Measurements from ENCODE around the gene SH3BP1.

SH3BP1 gene

DNA sequence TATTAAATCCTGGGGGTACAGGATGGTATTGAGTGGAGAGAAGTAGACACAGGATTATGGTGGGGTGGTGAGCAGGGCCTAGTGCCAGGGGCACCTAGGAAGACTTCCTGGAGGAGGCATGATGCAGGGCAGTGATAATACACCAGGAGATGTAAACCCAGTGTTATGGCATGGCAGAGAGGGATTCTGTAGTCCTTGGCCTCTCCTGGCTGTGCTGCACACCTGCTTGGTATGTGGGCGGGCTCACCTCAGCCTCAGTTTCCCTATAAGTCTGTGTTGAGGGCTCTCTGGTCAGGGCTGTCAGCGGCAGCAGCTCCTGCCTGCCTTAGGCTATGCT is 21.2 kb downstream of the SH3BP1 start:
- Histone ChIP-seq H3K9ac (ENCODE audit: low read length) (peak overlapping the region; percentile 85), H3K4me3 (ENCODE audit: insufficient read depth, low read length, poor library complexity, severe bottlenecking) (peak overlapping the region; percentile 89), H4K20me1 (ENCODE audit: low read depth, low read length) (peaks cover 3% of the 10 kb centered on the region; the same call in 1 of the 2 replicates), H3K79me2 (ENCODE audit: insufficient read depth, low read length) (peaks cover 62% of the 10 kb centered on the region), H3K4me2 (ENCODE audit: low read depth, low read length, poor library complexity, severe bottlenecking) (peak overlapping the region; percentile 94), H3K27me3 (ENCODE audit: low read length) (no peaks in the 10 kb centered on the region), H3K9me3 (ENCODE audit: insufficient read depth, low read length) (no peaks in the 10 kb centered on the region), H3K27ac (ENCODE audit: low read depth, low read length) (peak overlapping the region; percentile 74), H3F3A (ENCODE audit: insufficient read depth) (peaks cover 28% of the 10 kb centered on the region), H2AFZ (ENCODE audit: low read depth, low read length, severe bottlenecking) (no peak overlapping the region), H3K36me3 (ENCODE audit: low read length) (no peaks in the 10 kb centered on the region), H3K9me2 (replicated peaks; ENCODE audit: insufficient read depth, low read length) (no peaks in the 10 kb centered on the region)
- no peak for TF ChIP-seq EZH2phosphoT487 (conservative IDR thresholded peaks at IDR 0.05; ENCODE audit: low read length)
- TF ChIP-seq, protein P1, sequence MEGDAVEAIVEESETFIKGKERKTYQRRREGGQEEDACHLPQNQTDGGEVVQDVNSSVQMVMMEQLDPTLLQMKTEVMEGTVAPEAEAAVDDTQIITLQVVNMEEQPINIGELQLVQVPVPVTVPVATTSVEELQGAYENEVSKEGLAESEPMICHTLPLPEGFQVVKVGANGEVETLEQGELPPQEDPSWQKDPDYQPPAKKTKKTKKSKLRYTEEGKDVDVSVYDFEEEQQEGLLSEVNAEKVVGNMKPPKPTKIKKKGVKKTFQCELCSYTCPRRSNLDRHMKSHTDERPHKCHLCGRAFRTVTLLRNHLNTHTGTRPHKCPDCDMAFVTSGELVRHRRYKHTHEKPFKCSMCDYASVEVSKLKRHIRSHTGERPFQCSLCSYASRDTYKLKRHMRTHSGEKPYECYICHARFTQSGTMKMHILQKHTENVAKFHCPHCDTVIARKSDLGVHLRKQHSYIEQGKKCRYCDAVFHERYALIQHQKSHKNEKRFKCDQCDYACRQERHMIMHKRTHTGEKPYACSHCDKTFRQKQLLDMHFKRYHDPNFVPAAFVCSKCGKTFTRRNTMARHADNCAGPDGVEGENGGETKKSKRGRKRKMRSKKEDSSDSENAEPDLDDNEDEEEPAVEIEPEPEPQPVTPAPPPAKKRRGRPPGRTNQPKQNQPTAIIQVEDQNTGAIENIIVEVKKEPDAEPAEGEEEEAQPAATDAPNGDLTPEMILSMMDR (IDR thresholded peaks at IDR 0.05; ENCODE audit: insufficient read depth, low read length, poor library complexity, severe bottlenecking): no peak

DNA sequence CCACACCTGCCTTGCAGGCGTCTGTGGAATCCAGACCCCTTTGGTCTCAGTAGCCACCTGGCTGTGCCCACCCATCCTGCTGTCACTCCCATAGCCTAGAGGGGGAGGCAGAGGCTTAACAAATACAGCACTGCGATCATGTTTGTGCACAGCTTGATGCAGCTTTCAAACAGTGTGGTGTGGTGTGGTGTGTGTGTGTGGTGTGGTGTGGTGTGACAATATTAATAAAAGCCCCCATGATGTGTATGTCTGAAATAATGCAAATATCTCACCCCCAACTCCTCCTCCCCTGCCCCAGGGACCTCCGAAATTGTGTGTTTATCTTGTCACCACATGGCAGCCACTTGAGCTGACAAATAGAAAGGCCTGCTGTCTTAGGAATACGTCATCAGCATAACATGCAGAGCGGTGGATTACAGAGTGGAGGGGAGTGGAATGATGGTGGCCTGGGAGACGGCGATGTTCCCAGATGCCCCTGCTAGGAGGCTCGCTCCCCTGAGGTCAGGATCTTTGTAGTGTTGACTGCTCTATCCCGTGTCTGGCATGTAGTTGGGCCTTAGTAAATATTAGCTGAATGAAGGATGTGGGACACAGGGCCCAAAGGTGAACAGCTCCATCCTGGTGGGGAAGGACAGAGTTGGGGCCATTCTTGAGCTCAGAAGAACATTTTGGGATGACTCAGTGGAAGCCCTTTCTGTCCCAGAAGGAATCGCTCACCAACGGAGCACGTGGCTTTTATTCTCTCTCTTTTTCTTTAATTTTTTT is 21.9 kb downstream of the SH3BP1 start:
- H3K9ac ChIP-seq (ENCODE audit: low read length): peak overlapping the region; percentile 85
- no peaks in the 10 kb centered on the region for H3K36me3 ChIP-seq (ENCODE audit: low read length)
- H3K4me2 ChIP-seq (ENCODE audit: low read depth, low read length, poor library complexity, severe bottlenecking): peak overlapping the region; percentile 94

DNA sequence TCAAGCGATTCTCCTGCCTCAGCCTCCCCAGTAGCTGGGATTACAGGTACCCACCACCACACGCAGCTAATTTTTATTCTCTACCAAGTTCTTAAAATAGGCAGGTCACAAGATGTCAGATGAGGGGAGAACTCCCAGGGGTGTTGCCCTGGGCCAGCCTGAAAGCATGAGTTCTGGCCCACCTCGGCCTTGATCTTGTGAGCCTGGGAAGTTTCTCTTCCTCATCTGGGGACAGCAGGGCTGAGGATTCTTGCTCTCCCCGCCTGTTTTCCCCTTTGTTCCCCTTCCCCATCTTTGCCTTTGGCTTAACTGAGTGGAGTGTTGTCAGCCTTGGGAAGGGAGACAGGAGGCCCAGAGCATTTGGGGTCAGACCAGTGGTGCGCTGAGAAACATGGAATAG is 22.6 kb downstream of the SH3BP1 start:
- Histone ChIP-seq H3K36me3 (ENCODE audit: low read length) (no peaks in the 10 kb centered on the region), H3K27ac (ENCODE audit: low read depth, low read length) (peak overlapping the region; percentile 47), H3K27me3 (ENCODE audit: low read length) (no peaks in the 10 kb centered on the region), H3K9me2 (replicated peaks; ENCODE audit: insufficient read depth, low read length) (no peaks in the 10 kb centered on the region), H3K79me2 (ENCODE audit: insufficient read depth, low read length) (peaks cover 67% of the 10 kb centered on the region), H4K20me1 (ENCODE audit: low read depth, low read length) (peaks cover 3% of the 10 kb centered on the region; the same call in 1 of the 2 replicates), H2AFZ (ENCODE audit: low read depth, low read length, severe bottlenecking) (no peak overlapping the region), H3K9me3 (ENCODE audit: insufficient read depth, low read length) (no peaks in the 10 kb centered on the region), H3K9ac (ENCODE audit: low read length) (peak overlapping the region; percentile 19; the same call in 1 of the 2 replicates), H3F3A (ENCODE audit: insufficient read depth) (peaks cover 20% of the 10 kb centered on the region), H3K4me2 (ENCODE audit: low read depth, low read length, poor library complexity, severe bottlenecking) (peak overlapping the region; percentile 94), H3K4me3 (ENCODE audit: insufficient read depth, low read length, poor library complexity, severe bottlenecking) (no peak overlapping the region)
- TF ChIP-seq, protein P1 (IDR thresholded peaks at IDR 0.05; ENCODE audit: insufficient read depth, low read length, poor library complexity, severe bottlenecking): no peak
- TF ChIP-seq EZH2phosphoT487 (conservative IDR thresholded peaks at IDR 0.05; ENCODE audit: low read length): no peak

More for the DNA sequence above, 21.9 kb downstream of the SH3BP1 start:
- Histone ChIP-seq H3F3A (ENCODE audit: insufficient read depth) (peaks cover 21% of the 10 kb centered on the region), H3K79me2 (ENCODE audit: insufficient read depth, low read length) (peaks cover 67% of the 10 kb centered on the region), H3K27ac (ENCODE audit: low read depth, low read length) (peak overlapping the region; percentile 74), H4K20me1 (ENCODE audit: low read depth, low read length) (peaks cover 3% of the 10 kb centered on the region; the same call in 1 of the 2 replicates), H3K9me2 (replicated peaks; ENCODE audit: insufficient read depth, low read length) (no peaks in the 10 kb centered on the region), H3K27me3 (ENCODE audit: low read length) (no peaks in the 10 kb centered on the region), H3K4me3 (ENCODE audit: insufficient read depth, low read length, poor library complexity, severe bottlenecking) (peak overlapping the region; percentile 89), H3K9me3 (ENCODE audit: insufficient read depth, low read length) (no peaks in the 10 kb centered on the region), H2AFZ (ENCODE audit: low read depth, low read length, severe bottlenecking) (no peak overlapping the region)
- TF ChIP-seq EZH2phosphoT487 (conservative IDR thresholded peaks at IDR 0.05; ENCODE audit: low read length): no peak
- TF ChIP-seq, protein P1 (IDR thresholded peaks at IDR 0.05; ENCODE audit: insufficient read depth, low read length, poor library complexity, severe bottlenecking): peak; percentile 64
